Measurements from ENCODE around the gene SECISBP2L.

SECISBP2L gene

DNA sequence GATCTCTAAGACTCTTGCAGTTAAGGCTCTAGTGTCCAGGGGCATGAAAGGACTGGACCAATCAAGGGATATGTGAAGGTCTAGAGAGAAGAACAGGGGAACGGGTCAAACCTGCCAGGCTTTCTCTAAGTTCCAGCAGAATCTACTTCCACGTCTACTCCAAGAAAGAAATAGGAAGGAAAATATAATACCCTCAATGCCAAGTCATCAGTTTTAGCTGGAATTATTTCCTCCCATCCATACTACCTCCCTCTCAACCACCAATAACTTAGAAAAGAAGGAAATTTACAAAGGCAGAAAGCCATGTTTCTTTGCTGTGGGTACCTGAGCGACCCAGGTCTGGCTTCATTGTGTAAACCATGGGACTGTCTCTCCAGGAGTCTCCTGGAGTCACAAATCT is 90.3 kb downstream of the SECISBP2L start:
- DNase-seq (ENCODE audit: low read depth in 2 of 2): no peak
- no peak overlapping the region for H3K4me3 ChIP-seq (replicated peaks in 1 of 2; ENCODE audit: low read depth in 2 of 2, low read length in 2 of 2)
- TF ChIP-seq, protein P1, sequence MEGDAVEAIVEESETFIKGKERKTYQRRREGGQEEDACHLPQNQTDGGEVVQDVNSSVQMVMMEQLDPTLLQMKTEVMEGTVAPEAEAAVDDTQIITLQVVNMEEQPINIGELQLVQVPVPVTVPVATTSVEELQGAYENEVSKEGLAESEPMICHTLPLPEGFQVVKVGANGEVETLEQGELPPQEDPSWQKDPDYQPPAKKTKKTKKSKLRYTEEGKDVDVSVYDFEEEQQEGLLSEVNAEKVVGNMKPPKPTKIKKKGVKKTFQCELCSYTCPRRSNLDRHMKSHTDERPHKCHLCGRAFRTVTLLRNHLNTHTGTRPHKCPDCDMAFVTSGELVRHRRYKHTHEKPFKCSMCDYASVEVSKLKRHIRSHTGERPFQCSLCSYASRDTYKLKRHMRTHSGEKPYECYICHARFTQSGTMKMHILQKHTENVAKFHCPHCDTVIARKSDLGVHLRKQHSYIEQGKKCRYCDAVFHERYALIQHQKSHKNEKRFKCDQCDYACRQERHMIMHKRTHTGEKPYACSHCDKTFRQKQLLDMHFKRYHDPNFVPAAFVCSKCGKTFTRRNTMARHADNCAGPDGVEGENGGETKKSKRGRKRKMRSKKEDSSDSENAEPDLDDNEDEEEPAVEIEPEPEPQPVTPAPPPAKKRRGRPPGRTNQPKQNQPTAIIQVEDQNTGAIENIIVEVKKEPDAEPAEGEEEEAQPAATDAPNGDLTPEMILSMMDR (IDR thresholded peaks at IDR 0.05; ENCODE audit: low read depth, low read length): no peak

DNA sequence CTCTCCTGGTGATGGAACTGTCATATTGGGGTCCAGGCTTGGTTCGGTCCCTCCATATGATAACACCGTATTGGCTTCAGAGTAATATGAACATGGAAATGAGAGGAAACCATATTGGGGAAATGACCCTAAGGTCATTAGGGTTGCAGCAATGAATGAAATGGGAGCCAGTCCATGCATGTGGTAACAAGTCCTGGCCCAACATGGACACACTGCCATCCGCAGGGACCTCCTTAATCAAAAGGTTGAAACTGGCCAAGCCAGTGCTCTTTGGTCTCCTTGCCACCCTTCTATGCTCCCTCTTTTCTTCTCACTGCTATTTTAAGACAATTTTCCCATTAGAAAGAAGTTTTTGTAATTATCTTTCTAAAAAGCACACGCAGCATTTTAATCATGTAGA is 90.9 kb downstream of the SECISBP2L start:
- no peak for DNase-seq (ENCODE audit: low read depth in 2 of 2)
- H3K4me3 ChIP-seq (replicated peaks in 1 of 2; ENCODE audit: low read depth in 2 of 2, low read length in 2 of 2): no peak overlapping the region
- TF ChIP-seq, protein P1 (IDR thresholded peaks at IDR 0.05; ENCODE audit: low read depth, low read length): no peak

DNA sequence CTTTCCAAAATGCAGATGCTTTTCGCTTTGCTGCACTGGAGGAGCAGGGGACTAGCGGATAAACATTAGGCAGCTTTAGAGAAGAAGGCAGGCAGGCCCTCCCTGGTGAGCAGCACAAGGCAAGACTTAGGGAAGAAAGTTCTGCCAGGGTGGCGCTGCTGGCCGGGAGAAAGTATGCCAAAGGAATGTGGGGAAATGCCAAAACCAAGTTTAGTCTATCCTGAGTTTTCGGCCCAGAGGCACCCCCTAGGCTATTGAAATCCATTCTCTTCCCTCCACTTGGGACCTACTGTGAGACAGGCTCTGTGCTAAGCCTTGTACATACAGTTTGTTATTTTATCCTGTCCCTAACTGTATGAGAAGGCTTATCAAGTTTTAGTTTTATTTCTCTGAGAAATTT is 91.7 kb downstream of the SECISBP2L start:
- H3K4me3 ChIP-seq (replicated peaks in 1 of 2; ENCODE audit: low read depth in 2 of 2, low read length in 2 of 2): no peak overlapping the region
- TF ChIP-seq, protein P1 (IDR thresholded peaks at IDR 0.05; ENCODE audit: low read depth, low read length): no peak
- DNase-seq (ENCODE audit: low read depth in 2 of 2): peak; percentile 8 to 62

DNA sequence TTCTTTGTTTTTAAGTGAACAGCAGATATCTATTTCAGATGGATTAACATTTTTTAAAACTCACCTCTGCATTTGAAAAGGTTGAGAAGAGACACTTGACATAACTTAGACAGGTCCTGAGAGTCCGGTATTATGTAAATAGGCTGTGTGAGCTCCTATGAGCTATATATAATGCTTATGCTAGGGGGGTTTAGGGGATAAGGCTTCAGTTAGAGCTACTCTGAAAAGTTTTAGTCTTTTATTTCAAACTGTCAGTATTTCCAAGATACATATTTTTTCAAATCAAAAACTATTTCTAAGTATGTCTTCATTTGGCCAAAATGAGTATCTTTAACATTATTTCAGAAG is 99.4 kb downstream of the SECISBP2L start:
- H3K4me3 ChIP-seq (replicated peaks in 1 of 2; ENCODE audit: low read depth in 2 of 2, low read length in 2 of 2): no peak overlapping the region
- no peak for DNase-seq (ENCODE audit: low read depth in 2 of 2)
- TF ChIP-seq, protein P1 (IDR thresholded peaks at IDR 0.05; ENCODE audit: low read depth, low read length): no peak

DNA sequence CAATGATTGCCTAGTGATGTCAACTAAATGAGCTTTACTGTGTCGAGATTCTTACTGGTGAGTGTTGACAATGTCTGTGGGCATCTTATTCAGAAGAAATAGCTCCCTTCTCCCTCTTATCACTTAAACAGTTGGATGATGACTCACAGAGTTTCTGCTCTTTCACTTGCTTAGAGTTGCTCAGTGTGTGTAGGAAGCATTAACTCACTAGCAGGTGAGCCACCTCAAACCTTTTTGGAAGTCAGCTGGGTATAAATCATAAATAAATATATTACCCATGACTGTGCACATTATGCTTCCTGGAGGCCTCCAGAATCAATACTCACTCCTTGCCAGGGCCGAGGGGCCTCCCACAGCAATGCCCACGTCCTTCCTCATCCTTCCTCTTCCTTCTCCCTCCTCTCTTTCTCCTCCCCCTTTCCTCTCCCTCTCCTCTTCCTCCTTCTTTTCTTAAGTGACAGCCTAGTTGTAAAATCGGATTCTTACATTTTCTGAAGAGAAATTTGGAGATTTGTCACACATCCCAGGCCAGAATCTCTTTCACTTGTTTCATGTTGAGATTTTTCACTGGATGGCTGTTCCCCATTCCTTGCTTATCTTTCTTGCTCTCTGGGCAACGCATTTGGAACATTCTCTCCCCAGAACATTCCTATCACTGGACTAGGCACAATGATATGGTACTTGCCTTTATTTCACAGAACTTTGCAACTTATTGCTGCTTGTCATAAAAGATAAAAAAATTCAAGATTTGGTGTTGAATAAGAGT is 100.0 kb downstream of the SECISBP2L start:
- TF ChIP-seq, protein P1 (IDR thresholded peaks at IDR 0.05; ENCODE audit: low read depth, low read length): no peak
- H3K4me3 ChIP-seq (replicated peaks in 1 of 2; ENCODE audit: low read depth in 2 of 2, low read length in 2 of 2): no peak overlapping the region
- DNase-seq (ENCODE audit: low read depth in 2 of 2): peak; percentile 65 to 69

DNA sequence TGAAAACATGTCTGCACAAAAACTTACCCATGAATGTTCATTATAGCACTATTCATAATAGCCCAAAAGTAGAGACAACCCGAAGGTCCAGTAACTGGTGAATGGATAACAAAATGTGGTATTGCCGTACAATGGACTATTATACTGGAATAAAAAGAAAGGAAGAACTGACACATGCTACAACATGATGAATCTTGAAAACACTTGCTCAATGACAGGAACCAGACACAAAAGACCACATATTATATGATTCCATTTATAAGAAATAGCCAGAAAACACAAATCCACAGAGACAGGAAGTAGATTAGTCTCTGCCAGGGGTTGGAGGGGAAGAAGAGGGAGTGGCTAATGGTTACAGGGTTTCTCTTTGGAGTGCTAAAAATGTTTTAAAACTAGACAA is 100.9 kb downstream of the SECISBP2L start:
- TF ChIP-seq, protein P1 (IDR thresholded peaks at IDR 0.05; ENCODE audit: low read depth, low read length): no peak
- H3K4me3 ChIP-seq (replicated peaks in 1 of 2; ENCODE audit: low read depth in 2 of 2, low read length in 2 of 2): no peak overlapping the region
- peak; percentile 73 to 75 for DNase-seq (ENCODE audit: low read depth in 2 of 2)

DNA sequence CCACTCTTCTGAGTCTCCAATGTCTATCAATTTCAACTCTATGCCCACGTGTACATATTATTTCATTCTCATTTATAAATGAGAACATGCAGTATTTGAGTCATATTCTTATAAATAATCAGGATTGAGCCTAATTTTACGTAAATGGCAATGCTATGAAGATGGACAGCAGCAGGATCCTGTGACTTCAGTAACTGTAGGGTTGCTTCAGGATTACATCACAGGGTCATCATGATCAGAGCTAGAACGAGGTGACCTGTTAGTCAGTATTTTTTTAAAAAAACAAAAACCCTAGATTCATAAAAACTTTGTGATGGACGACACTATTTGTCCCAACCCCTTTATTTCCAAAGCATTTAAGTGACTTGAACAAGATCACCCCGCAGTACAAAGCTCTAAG is 104.3 kb downstream of the SECISBP2L start:
- TF ChIP-seq, protein P1 (IDR thresholded peaks at IDR 0.05; ENCODE audit: low read depth, low read length): no peak
- no peak overlapping the region for H3K4me3 ChIP-seq (replicated peaks in 1 of 2; ENCODE audit: low read depth in 2 of 2, low read length in 2 of 2)
- no peak for DNase-seq (ENCODE audit: low read depth in 2 of 2)

Measured in cardiac fibroblast (primary cell).